DMS114 treated with DMSO at 0.1 percent for 48 hours (cell line): Measurements from ENCODE around the gene RNF38.
"Not testable (repeated sequence)": the region's sequence is repeated elsewhere in the genome, so short reads cannot be mapped to it uniquely, and the experiment has no call there.

Experiments
- DNase-seq: peaks from one replicate; lab custom pipeline; 2025; ENCODE audit not compliant: unreplicated experiment; lab: John Stamatoyannopoulos, UW

RNF38 gene

DNA sequence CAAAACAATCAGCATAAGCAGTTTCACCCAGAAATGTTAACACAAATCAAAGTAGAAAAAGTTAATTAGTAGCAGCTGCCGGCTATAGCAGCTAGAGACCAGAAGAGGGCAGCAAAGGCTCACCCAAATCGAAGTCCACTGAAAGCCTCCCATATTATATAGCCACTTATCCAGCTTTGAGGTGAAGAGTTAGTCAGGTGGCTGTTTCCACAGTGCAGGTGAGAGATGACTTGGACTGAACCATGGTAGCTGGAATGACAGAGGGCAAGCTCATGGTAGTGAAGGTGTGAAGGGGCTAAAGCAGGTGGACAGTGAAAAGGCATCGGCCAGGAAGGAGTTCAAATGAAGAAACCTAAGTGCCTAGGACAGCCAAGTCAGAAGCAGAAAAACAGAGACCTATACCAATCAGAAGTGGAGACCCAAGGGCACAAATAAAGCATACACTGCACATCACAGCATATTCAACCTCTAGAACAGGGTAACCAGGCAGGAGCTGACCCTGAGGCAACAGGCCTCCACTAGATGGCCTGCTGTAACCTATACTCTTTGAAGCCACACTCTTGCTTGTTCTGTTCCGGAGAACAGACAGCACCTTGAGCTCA lies 7.2 kb upstream of the RNF38 start:
- DNase-seq = peak; percentile 50

DNA sequence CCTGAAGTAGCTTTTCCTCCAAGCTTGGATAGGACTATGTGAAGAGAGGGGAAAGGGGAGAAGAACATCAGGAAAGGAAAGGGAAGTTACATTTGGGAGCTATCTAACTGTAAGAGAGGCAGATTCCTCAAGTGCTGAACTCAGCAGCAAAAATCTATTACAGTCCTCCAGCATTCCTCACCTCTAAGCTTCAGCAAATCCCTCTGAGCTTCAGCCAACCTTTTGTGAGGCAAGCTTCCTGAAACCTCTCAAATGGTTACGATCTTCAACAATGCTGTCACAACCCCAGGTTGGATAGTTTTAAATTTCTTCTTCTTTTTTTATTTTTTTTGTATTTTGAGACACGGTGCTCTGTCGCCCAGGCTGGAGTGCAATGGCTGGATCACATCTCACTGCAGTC lies 2.5 kb upstream of the RNF38 start:
- no peak for DNase-seq

DNA sequence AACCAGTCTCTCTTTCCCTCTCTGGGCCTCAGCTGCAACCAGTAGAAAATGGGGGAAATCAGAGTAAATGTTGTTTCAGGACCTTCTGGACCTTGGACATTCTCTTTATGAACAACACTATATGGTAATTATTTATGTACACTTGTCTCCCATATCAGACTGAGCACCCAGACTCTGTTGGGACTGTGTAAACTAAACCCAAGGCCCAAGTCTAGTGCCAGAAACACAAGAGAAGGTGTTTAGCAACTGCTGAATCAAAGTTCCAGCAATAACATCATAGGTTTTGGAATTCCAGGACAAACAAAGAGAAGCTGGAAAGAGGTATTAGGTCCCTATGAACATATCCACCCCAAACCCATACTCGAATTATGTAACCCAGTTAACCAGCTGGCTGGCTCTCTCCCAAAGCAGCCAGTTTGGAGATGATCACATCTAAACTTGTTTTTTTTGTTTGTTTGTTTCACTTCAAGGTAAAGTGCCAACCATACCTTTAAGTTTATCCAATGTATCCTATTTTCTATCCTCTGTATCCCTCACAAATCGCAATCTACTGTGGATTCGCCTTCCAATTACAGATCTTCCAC lies 1.9 kb upstream of the RNF38 start:
- no peak for DNase-seq

DNA sequence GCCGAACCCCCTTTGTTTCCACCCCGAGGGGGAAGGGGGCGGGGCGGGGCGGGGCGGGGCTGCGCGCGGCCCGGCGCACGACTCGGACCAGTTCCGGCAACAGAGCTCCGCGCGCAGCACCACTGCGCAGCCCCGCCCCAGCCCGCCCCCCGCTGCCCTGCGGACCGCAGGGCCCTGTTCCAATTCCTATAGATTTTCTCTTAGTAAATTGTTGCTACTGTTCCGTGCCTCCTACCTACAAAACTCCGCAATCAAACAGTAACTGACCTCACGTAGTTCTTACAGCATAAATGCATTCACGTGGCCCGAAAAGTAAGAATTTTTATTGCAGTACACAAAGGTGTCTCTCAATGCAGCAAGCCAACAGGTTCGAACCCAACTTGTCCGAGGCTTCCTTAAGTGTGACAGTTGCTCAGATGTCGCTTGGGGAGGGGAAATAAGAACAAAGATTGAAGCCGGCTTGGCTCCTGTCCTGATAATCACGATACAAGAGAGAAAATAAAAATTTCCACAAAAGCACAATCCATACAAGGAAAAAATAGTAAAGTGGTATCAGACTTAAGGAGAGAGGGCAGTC lies 1.2 kb upstream of the RNF38 start:
- peak; percentile 39 for DNase-seq

DNA sequence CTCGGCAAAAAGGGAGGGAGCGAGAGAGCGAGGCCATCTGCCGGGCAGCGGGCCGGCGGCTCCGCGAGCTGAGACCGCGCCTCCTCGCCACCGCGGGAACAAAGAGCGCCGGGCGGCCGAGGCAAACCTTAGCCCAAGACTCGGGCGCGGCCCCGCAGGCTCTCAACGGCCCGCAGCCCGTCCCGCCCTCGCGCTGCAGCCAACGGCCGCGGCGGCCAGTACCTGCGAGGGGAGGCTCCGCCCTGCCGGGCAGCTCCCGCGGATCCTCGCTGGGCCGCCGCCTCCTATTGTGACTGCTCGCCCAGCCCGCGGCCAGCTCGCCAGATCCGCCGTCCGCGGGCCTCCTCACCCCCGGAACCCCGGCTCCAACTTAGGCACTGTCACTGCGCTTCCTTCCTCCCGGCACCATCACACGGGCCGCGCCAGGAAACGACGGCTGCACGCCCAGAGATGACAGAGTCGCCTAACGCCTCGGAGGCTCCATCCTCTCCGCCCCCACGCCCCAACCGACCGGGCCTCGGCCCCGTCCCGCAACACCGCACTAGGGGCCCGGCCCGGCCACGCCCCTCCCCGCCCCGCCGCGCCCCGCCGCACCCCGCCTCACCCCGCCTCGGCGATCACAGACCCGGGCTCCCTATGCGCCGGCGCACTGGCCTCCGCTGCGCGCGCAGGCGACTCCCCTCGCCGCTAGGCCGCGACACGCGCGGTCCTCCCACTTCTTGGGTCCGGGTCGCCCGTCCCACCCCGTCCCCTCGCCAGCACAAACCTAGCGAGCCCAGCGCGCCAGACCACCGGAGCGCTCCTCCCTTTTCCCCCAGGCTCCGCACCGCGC lies 479 bp upstream of the RNF38 start:
- peak; percentile 36 for DNase-seq

DNA sequence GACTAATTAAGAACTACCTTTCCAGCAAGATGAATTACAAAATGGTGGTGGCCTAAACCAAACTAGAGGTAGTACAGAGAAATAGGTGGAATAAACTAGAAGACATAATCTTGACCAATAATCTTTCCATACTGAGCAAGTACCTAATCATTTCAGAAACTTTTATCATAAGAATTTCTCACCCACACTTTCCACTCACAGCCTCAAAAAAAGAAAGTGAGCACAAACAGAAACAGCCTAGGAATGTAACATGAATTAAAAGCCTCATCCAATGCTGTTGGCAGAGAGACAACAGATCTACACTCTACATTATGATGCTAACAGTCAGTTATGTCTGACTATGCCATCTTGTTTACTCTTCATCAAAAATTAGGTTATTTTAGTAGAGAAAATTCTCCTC lies 1.3 kb downstream of the RNF38 start:
- no peak for DNase-seq

DNA sequence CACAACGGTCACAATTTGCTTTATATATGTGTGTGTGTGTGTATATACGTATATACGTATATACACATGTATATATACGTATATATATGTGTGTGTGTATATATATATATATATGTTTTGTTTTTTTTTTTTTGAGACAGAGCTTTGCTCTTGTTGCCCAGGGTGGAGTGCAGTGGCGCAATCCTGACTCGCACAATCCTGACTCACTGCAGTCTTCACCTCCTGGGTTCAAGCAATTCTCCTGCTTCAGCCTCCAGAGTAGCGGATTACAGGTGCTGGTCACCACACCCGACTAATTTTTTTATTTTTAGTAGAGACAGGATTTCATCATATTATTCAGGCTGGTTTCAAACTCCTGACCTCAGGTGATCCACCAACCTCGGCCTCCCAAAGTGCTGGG lies 3.1 kb downstream of the RNF38 start:
- DNase-seq = no peak

DNA sequence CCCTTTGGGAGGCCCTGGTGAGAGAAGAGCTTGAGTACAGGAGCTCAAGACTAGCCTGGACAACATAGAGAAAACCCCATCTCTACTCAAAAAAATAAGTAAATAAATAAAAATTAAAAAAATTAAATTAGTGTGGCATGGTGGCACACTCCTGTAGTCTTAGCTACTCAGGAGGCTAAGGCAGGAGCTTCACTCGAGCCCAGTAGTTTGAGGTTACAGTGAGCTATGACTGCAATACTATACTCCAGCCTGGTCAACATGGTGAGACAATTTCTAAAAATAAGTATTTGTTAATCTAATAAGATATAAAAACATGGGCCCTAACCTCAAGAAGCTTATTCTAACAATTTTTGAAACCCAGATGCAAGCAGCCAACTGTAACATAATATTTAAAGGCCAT lies 7.6 kb downstream of the RNF38 start:
- DNase-seq = no peak

DNA sequence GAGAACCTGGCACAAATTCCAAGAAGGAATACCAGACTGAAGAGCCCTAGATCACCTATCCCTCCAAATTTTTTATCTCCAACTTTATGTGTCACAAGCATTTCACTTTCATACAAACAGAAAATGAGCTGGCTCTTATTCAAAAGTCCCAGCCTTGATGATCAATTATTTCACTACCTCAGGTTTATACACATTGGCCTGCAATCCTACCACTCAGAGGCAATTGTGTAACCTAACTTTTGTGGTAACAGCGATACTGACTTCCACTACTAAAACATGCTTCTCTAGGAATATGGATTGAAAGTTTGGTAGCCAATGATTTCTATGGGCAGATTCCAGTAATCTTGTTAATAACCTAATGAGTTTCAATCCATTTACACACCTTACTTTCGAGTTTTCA lies 10.5 kb downstream of the RNF38 start:
- DNase-seq = no peak

DNA sequence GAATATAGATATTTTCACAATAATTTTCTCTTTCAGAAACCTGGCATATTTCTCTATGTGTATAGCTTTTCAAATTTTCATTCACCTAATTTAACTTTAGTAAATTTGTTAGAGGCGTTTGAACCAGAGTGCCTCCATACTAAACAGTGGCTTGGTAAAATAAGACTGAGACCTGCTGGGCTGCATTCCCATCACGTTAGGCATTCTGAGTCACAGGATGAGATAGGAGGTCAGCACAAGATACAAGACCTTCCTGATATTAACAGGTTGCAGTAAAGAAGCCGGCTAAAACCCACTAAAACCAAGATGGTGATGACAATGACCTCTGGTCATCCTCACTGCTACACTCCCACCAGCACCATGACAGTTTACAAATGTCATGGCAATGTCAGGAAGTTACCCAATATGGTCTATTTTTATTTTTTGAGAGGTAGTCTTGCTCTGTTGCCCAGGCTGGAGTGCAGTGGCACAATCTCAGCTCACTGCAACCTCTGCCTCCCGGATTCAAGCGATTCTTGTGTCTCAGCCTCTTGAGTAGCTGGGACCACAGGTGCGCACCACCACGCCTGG lies 13.6 kb downstream of the RNF38 start:
- DNase-seq = not testable (repeated sequence)

DNA sequence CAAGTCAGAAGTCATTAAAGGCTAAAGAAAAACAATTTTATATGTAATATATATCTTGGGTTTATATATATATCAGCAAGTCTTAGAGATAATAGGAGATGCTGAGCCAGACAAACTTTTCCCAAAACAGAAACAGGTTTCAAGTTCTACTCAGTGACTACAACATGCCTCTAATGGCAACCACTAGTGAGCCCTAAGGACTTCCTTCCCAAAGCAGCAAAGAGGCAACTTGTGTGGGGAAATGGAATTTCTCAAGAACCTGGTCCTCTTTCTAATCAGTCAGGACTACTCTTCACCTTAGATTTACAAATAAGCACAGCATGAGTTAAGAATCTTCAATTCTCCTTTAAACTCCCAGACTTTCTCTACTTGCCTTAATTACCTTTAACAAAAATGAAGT lies 17.6 kb downstream of the RNF38 start:
- no peak for DNase-seq

DNA sequence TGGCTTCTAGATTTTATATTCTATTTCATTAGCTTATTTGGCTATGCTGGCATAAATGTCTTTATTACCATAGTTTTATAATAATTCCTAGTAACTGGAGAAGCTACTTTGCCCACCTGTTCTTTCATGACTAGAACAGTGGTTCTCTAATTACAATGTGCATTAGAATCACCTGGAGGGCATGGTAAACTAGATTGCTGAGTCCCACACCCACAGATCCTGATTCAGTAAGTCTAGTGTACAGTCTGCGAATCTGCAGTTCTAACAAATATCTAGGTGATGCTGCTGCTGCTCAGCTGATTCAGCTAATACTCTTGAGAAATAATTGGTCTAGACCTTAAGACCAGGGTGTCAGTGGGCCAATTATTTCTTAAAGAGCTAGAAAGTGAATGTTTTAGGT lies 35.5 kb downstream of the RNF38 start:
- DNase-seq = no peak

DNA sequence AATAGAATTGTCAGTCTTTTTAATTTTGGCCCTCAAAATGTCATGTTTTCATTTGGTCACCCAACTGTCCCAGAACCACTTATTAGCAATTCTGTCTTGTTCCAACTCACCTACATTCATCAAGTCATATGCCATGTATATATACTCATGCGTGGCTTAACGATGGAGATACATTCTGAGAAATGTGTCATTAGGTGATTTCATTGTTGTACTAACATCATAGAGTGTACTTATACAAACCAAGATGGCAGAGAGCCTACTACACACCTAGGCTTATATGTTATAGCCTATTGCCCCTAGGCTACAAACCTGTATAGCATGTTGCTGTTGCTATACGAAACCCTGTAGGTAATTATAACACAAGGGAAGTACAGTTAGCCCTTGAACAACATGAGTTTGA lies 36.6 kb downstream of the RNF38 start:
- DNase-seq = no peak

DNA sequence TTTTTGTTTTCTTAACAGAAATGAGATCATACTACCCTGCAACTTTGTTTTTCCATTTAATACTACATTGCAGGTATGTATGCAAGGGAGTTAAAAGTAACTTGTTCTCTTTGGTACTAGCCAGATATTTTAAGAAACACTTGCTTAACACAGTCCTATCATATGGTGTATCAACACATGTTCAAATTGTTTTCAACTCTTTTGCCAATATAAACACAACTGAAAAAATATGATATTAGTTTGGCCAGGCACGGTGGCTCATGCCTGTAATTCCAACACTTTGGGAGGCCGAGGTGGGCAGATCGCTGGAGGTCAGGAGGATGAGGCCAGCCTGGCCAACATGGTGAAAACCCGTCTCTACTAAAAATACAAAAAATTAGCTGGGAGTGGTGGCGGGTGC lies 41.6 kb downstream of the RNF38 start:
- no peak for DNase-seq

DNA sequence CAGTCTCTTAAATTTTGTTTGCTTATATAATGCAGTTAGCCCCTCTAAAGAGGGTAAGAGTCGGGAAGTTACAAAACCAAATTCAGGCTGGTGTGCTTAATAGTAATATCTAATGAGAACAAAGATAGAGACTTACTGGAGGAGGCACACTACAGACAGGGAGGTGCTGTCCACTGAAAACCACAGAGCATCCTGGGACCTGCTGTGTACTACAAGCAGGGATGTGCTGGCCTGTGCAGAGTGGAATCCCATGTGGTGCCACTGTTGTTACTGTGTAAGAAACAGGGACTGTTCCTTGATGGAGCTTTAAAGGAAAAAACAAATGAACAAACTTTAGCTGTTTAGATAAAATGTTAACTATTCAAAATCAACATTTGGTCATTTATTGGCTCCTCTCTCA lies 42.4 kb downstream of the RNF38 start:
- DNase-seq = no peak

DNA sequence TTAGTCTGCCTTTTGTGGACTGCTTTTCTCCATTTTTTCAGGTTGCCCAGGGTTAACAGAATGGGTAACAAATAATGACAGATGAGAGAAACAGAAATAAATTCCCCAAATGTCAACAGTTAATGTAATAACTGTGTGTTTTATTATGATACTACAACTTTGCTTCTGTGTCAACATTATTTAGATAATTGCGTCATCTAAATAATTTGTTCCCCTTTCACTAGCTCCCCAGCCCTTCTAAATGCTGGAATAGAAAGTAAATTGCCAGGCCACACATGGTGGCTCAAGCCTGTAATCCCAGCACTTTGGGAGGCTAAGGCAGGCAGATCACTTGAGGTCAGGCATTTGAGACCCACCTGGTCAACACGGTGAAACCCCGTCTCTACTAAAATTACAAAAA lies 53.5 kb downstream of the RNF38 start:
- no peak for DNase-seq

DNA sequence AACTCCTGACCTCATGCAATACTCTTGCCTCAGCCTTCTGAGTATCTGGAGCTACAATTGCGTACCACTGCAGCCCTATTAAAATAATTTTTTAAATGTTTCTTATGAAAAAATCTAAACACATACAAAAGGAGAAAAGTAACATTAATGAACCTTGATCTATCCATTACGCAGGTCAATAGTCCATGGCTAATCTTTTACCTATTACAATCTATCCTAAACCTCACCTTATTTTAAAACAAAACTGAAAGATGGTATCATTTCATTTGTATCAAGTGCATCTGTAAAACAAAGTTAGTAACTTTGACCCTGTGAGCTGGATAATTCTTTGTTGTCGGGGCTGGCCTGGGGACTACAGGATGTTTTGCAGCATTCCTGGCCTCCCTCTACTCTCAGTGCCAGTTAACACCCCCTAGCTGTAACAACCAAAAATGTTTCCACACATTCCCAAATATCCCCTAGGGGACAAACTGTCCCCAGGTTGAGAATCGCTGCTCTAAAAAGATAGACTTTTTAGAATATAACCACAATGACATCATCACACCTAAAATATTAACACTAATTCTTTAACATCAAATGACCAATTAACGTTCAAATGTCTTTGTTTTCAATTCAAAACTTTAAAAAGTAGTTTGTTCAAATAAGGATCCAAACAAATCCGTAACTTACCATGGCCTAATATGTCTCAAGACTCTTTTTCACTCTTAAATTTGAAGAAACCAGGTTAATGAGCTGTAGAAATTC lies 54.8 kb downstream of the RNF38 start:
- DNase-seq = no peak

DNA sequence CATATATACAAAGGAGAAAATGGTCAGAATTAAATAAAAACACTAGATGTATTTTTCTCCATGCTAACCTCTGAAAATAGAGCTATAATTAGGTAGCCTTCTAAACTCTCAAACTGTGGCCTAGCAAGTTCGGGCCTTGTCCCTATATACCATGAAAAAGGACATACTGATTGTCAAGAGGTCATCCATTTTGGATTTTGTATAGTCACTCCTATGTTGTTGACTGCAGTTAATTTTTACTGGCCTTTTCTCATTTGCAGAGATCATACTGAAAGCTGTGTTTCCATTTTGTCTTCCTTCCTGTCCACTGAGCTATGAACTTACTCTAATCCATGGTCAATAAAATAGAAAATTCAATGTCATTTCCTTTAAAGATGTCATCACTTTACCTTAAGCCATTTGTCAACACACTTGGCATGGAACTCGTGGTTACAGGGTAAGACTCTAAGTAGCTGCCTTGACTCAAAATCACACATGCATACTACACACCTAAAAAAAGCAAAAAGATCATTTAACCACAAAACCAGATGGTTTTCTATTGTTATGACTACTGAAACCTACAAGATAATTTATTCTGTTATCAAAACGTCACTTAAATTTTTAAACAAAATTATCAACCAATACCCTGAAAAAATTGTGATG lies 58.0 kb downstream of the RNF38 start:
- no peak for DNase-seq

DNA sequence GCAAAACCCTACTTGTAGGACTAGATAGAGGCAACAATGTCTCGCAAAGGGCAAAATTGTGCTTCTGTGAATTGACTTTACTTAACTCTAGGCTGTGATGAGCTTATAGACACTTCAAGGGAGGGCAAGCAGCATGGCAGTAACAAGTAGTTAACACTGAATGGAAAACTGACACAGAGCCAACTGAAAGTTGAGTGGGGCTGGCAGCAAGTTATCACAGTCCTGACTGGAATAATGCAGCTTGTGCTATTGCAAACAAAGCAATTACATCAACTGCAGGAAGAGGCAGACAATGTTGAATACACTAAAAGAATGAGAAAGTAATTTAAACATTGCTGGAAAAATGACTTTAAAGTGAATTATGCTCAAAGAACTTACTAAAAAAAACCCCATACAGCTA lies 62.2 kb downstream of the RNF38 start:
- DNase-seq = no peak

DNA sequence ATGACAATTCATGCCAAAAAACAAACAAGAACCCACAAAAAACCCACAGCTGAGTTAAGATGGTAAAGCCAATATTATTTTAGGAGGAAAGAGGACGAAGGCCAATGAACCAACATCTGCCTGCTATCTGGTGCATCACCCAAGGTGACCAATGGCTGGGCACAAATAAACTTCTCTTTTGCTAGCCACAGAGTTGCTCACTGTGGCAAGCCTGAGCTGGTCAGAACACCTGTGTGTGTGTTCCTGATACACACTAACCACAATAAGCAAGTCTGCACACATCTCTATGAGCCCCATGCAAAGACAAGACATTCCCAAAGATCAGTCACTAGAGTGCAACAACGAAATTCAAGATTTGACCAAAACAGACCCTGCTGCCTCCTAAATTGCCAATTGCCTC lies 63.1 kb downstream of the RNF38 start:
- no peak for DNase-seq
